IMR-90 (cell line): Measurements from ENCODE around the gene WASHC4. TPM values are rescaled to one million over a fixed set of nuclear protein-coding genes. Genes with fewer than 3 reads are reported as not detected.

Experiments used
- ATAC-seq: fragments of 200-7000 bp; cut with Tn5 transposase; 2 replicates; pipeline ENCODE4 v1.9.1; 2020; ENCODE audit warnings: low read depth, mild to moderate bottlenecking, moderate library complexity
- BruUV-seq: library from RNA; stranded (reverse); fragments of 400-500 nt; replicated peaks from 2 replicates; lab custom pipeline; 2021; lab: Mats Ljungman, UMichigan
- CTCF ChIA-PET: fragments of 300-600 bp; formaldehyde crosslinking; extraction: SDS; loops from one replicate; lab custom pipeline; 2021; ENCODE audit warnings: antibody characterized with exemption; lab: Yijun Ruan, JAX
- POLR2A ChIA-PET: fragments of 300-600 bp; sonication (Branson Sonifier 250); formaldehyde crosslinking; loops from one replicate; lab custom pipeline; 2022; ENCODE audit warnings: antibody characterized with exemption; ENCODE audit not compliant: unreplicated experiment; lab: Charles Lee
- DNase-seq: peaks from one replicate; pipeline ENCODE4 v3.0.0; 2013
- H2AFZ ChIP-seq: replicated peaks from 2 replicates; pipeline ENCODE3; 2013; ENCODE audit warnings: low read length, mild to moderate bottlenecking; ENCODE audit not compliant: poor library complexity
- H2AK5ac ChIP-seq: 2 replicates; pipeline ENCODE4 v1.6.1; 2013; ENCODE audit warnings: low read depth, low read length, inconsistent platforms
- H2AK9ac ChIP-seq: replicated peaks from 2 replicates; pipeline ENCODE3; 2013; ENCODE audit warnings: mild to moderate bottlenecking, low read depth, low read length, moderate library complexity; ENCODE audit not compliant: poor library complexity
- H2BK120ac ChIP-seq: 2 replicates; pipeline ENCODE4 v1.6.1; 2013; ENCODE audit warnings: low read depth, low read length, inconsistent platforms
- H2BK15ac ChIP-seq: 3 replicates; pipeline ENCODE4 v1.6.1; 2013; ENCODE audit warnings: low read depth, low read length, inconsistent platforms
- H2BK20ac ChIP-seq: 2 replicates; pipeline ENCODE4 v1.6.1; 2013; ENCODE audit warnings: low read depth, mild to moderate bottlenecking, inconsistent platforms, low read length, moderate library complexity
- H2BK5ac ChIP-seq: 2 replicates; pipeline ENCODE4 v1.6.1; 2013; ENCODE audit warnings: mild to moderate bottlenecking, low read depth, low read length, inconsistent platforms; ENCODE audit not compliant: poor library complexity, severe bottlenecking
- H3K14ac ChIP-seq: replicated peaks from 2 replicates; pipeline ENCODE4 v1.6.1; 2013; ENCODE audit warnings: low read depth, low read length, inconsistent platforms
- H3K18ac ChIP-seq: 2 replicates; pipeline ENCODE4 v1.6.1; 2013; ENCODE audit warnings: low read depth, low read length, control low read depth
- H3K23ac ChIP-seq: 2 replicates; pipeline ENCODE4 v1.6.1; 2013; ENCODE audit warnings: low read depth, low read length, inconsistent platforms
- H3K27ac ChIP-seq: 2 replicates; pipeline ENCODE4 v1.5.1; 2013; ENCODE audit warnings: mild to moderate bottlenecking, control low read depth, low read length; ENCODE audit not compliant: insufficient read depth
- H3K27me3 ChIP-seq: 2 replicates; pipeline ENCODE4 v1.6.1; 2013; ENCODE audit warnings: low read length; ENCODE audit not compliant: control insufficient read depth, insufficient read depth
- H3K36me3 ChIP-seq: 2 replicates; pipeline ENCODE4 v1.6.1; 2013; ENCODE audit warnings: low read length, mixed read lengths; ENCODE audit not compliant: control insufficient read depth, insufficient read depth
- H3K4ac ChIP-seq: 2 replicates; pipeline ENCODE4 v1.6.1; 2013; ENCODE audit warnings: low read depth, low read length, inconsistent platforms
- H3K4me1 ChIP-seq: 2 replicates; pipeline ENCODE4 v1.6.1; 2013; ENCODE audit warnings: low read length, mixed read lengths; ENCODE audit not compliant: control insufficient read depth, insufficient read depth
- H3K4me2 ChIP-seq: 2 replicates; pipeline ENCODE4 v1.6.1; 2013; ENCODE audit warnings: low read depth, mild to moderate bottlenecking, control low read depth, low read length, moderate library complexity
- H3K4me3 ChIP-seq: 2 replicates; pipeline ENCODE4 v1.5.1; 2013; ENCODE audit warnings: low read depth, mild to moderate bottlenecking, control low read depth, low read length, moderate library complexity; ENCODE audit not compliant: insufficient read depth
- H3K56ac ChIP-seq: 2 replicates; pipeline ENCODE4 v1.6.1; 2013; ENCODE audit warnings: low read length, inconsistent platforms; ENCODE audit not compliant: insufficient read depth; ENCODE audit errors: extremely low read depth
- H3K79me1 ChIP-seq, 2 experiments: 2 replicates each; pipeline ENCODE4 v1.6.1; 2013; ENCODE audit warnings: low read length in 2 of 2, inconsistent platforms in 1 of 2, low read depth in 1 of 2
- H3K9ac ChIP-seq: 2 replicates; pipeline ENCODE4 v1.6.1; 2013; ENCODE audit warnings: low read depth, low read length, control low read depth
- H3K9me1 ChIP-seq: 2 replicates; pipeline ENCODE4 v1.6.1; 2013; ENCODE audit warnings: low read length, inconsistent platforms; ENCODE audit not compliant: insufficient read depth
- H3K9me3 ChIP-seq: 2 replicates; pipeline ENCODE4 v1.6.1; 2013; ENCODE audit warnings: low read length; ENCODE audit not compliant: control insufficient read depth, insufficient read depth
- H4K20me1 ChIP-seq: 2 replicates; pipeline ENCODE4 v1.6.1; 2013; ENCODE audit warnings: low read length, inconsistent platforms; ENCODE audit not compliant: insufficient read depth
- H4K5ac ChIP-seq: 2 replicates; pipeline ENCODE4 v1.6.1; 2013; ENCODE audit warnings: mild to moderate bottlenecking, low read depth, low read length, control low read depth
- H4K8ac ChIP-seq, 2 experiments: 2 replicates each; pipeline ENCODE4 v1.6.1; 2013; ENCODE audit warnings: low read depth in 2 of 2, low read length in 2 of 2, control low read depth in 1 of 2, inconsistent platforms in 1 of 2
- H4K91ac ChIP-seq: 2 replicates; pipeline ENCODE4 v1.6.1; 2013; ENCODE audit warnings: low read depth, low read length, inconsistent platforms; ENCODE audit not compliant: insufficient read depth
- BHLHE40 ChIP-seq: fragments of 150-350 bp; IDR thresholded peaks from 2 replicates; pipeline ENCODE4 v1.6.1; 2016; ENCODE audit warnings: mild to moderate bottlenecking, low read depth, low read length
- CEBPB ChIP-seq: IDR thresholded peaks from 2 replicates; pipeline ENCODE4 v1.6.1; 2012; ENCODE audit warnings: low read depth, low read length, improper control_type of control experiment
- CHD1 ChIP-seq: IDR thresholded peaks from 2 replicates; pipeline ENCODE4 v1.6.1; 2012; ENCODE audit warnings: low read depth, low read length, improper control_type of control experiment
- CTCF ChIP-seq: conservative IDR thresholded peaks from 2 replicates; pipeline ENCODE4 v1.5.1; 2012; ENCODE audit warnings: mild to moderate bottlenecking, low read depth, low read length, improper control_type of control experiment
- FOS ChIP-seq: fragments of 150-350 bp; IDR thresholded peaks from 2 replicates; pipeline ENCODE4 v1.6.1; 2016; ENCODE audit warnings: low read depth, low read length
- MAFK ChIP-seq: IDR thresholded peaks from 2 replicates; pipeline ENCODE4 v1.6.1; 2012; ENCODE audit warnings: low read depth, low read length, improper control_type of control experiment
- MAZ ChIP-seq: IDR thresholded peaks from 2 replicates; pipeline ENCODE4 v1.6.1; 2012; ENCODE audit warnings: low read depth, mild to moderate bottlenecking, low read length, improper control_type of control experiment, moderate library complexity, borderline replicate concordance
- MXI1 ChIP-seq: IDR thresholded peaks from 2 replicates; pipeline ENCODE4 v1.6.1; 2012; ENCODE audit warnings: low read depth, mild to moderate bottlenecking, low read length, moderate library complexity, borderline replicate concordance
- NFE2L2 ChIP-seq: fragments of 150-350 bp; IDR thresholded peaks from 2 replicates; pipeline ENCODE4 v1.6.1; 2016; ENCODE audit warnings: low read depth, mild to moderate bottlenecking, low read length
- POLR2A ChIP-seq: IDR thresholded peaks from 2 replicates; pipeline ENCODE4 v1.6.1; 2012; ENCODE audit warnings: mild to moderate bottlenecking, low read depth, low read length
- RAD21 ChIP-seq: IDR thresholded peaks from 2 replicates; pipeline ENCODE4 v1.6.1; 2012; ENCODE audit warnings: low read length, improper control_type of control experiment
- RCOR1 ChIP-seq: IDR thresholded peaks from 2 replicates; pipeline ENCODE4 v1.6.1; 2012; ENCODE audit warnings: mild to moderate bottlenecking, low read length, improper control_type of control experiment; ENCODE audit not compliant: insufficient replicate concordance
- RFX5 ChIP-seq: IDR thresholded peaks from 2 replicates; pipeline ENCODE4 v1.8.0; 2012; ENCODE audit warnings: low read depth, mild to moderate bottlenecking, low read length, moderate library complexity
- SMC3 ChIP-seq: fragments of 150-350 bp; IDR thresholded peaks from 2 replicates; pipeline ENCODE4 v1.6.1; 2016; ENCODE audit warnings: low read depth, mild to moderate bottlenecking, antibody characterized with exemption, low read length, moderate library complexity
- USF2 ChIP-seq: fragments of 150-350 bp; IDR thresholded peaks from 2 replicates; pipeline ENCODE4 v1.6.1; 2017; ENCODE audit warnings: mild to moderate bottlenecking, antibody characterized with exemption, low read length, low read depth
- WGBS, 2 experiments: methylation state at CpG; one replicate each; pipeline versions ENCODE4 v1.1.5 to v1.1.7; 2013; ENCODE audit warnings: missing lambda C conversion rate in 2 of 2; ENCODE audit not compliant: insufficient read length in 1 of 2; ENCODE audit errors: extremely low coverage in 2 of 2; 5-methylcytosine and 5-hydroxymethylcytosine counted together
- dilution Hi-C: fragments of 300-500 bp; cut with HindIII; formaldehyde crosslinking; loops from one replicate; pipeline ENCODE4 v1.14.3; 2018; ENCODE audit warnings: low sequenced_read_pairs; ENCODE audit not compliant: unreplicated experiment
- in situ Hi-C: fragments of 300-500 bp; cut with MboI; formaldehyde crosslinking; loops from 3 replicates; pipeline ENCODE4 v1.14.3; 2019; ENCODE audit warnings: low sequenced_read_pairs, inconsistent platforms, mixed read lengths
- intact Hi-C: fragments of 100-400 bp; cut with micrococcal nuclease; formaldehyde crosslinking; loops from 2 replicates; pipeline ENCODE4 v1.10.0; 2022
- polyA plus RNA-seq, 3 experiments: library from polyadenylated mRNA; depleted of rRNA; stranded (reverse); fragments of >200 nt; gene quantifications; 2 replicates each; pipeline ENCODE4 v1.2.3, GENCODE V29; 2012; ENCODE audit warnings: low replicate concordance in 1 of 3
- total RNA-seq: library from RNA; depleted of rRNA; stranded (reverse); fragments of >200 nt; gene quantifications from 2 replicates; pipeline ENCODE4 v1.2.3, GENCODE V29; 2012
- TF ChIP-seq, protein P1 (sequence below): fragments of 150-350 bp; IDR thresholded peaks from 2 replicates; pipeline ENCODE4 v1.6.1; 2016; ENCODE audit warnings: low read depth, mild to moderate bottlenecking, low read length, moderate library complexity, borderline replicate concordance

WASHC4 gene
- total and polyA plus RNA-seq, 2 of the 4 experiments (the other 2 are of a cell fraction): 16.4 to 47.0 TPM

GRCh38 chr12:105200385-105200784 is 92.9 kb downstream of the WASHC4 start:
- Histone ChIP-seq H2AFZ (no peak overlapping the region), H3K4ac (no peak overlapping the region; the same call in 1 of the 2 replicates), H4K20me1 (peaks cover 6% of the 10 kb centered on the region; the same call in 1 of the 2 replicates), H3K27me3 (no peaks in the 10 kb centered on the region), H3K79me1 (peaks cover 9 to 72% of the 10 kb centered on the region in 2 experiments), H2AK5ac (peak overlapping the region; percentile 7; the same call in 1 of the 2 replicates), H3K56ac (no peak overlapping the region), H2BK120ac (no peak overlapping the region), H2AK9ac (peak overlapping the region; percentile 43), H3K9me3 (no peaks in the 10 kb centered on the region), H3K18ac (no peak overlapping the region), H3K9me1 (peaks cover 37% of the 10 kb centered on the region), H4K5ac (no peak overlapping the region), H3K4me1 (peaks cover 10% of the 10 kb centered on the region), H2BK20ac (0 out of 2 replicates have a peak overlapping the region, but pooled peaks have one; percentile 8), H3K4me2 (no peak overlapping the region), H2BK5ac (peak overlapping the region; percentile 41), H3K14ac (no peak overlapping the region; the same call in 1 of the 2 replicates), H3K23ac (no peak overlapping the region), H2BK15ac (no peak overlapping the region), H3K36me3 (peaks cover 72% of the 10 kb centered on the region), H3K27ac (0 out of 2 replicates have a peak overlapping the region, but pooled peaks have one; percentile 11), H4K8ac (0 out of 4 replicates have a peak overlapping the region, but pooled peaks of 1 of the 2 experiments have one; percentile 8), H4K91ac (peak overlapping the region; percentile 19; the same call in 1 of the 2 replicates), H3K4me3 (no peak overlapping the region), H3K9ac (no peak overlapping the region)
- no CpG with 5 or more reads among the region's 4 CpGs for WGBS, 2 experiments
- TF ChIP-seq MXI1 (no peak), POLR2A (no peak), CHD1 (no peak), RAD21 (no peak), SMC3 (no peak), USF2 (no peak), CTCF (no peak), RFX5 (no peak), RCOR1 (no peak), NFE2L2 (no peak), BHLHE40 (no peak), MAFK (no peak), FOS (no peak), MAZ (no peak), CEBPB (no peak)
- TF ChIP-seq, protein P1, sequence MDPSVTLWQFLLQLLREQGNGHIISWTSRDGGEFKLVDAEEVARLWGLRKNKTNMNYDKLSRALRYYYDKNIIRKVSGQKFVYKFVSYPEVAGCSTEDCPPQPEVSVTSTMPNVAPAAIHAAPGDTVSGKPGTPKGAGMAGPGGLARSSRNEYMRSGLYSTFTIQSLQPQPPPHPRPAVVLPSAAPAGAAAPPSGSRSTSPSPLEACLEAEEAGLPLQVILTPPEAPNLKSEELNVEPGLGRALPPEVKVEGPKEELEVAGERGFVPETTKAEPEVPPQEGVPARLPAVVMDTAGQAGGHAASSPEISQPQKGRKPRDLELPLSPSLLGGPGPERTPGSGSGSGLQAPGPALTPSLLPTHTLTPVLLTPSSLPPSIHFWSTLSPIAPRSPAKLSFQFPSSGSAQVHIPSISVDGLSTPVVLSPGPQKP: no peak
- no peak for DNase-seq
- intact Hi-C loops (no loop called here), dilution Hi-C loops (no loop called here), in situ Hi-C loops (loop anchor here (25.0 kb wide), 1 partner anchor 187 kb away; no protein-coding TSS in a partner anchor)
- no TSS peak for BruUV-seq
- POLR2A ChIA-PET: no interaction called here
- ATAC-seq: no peak
- CTCF ChIA-PET: no interaction called here
